Astrocyte of the cerebellum (primary cell): ENCODE measurements around the gene CYP2E1.
"Not testable (repeated sequence)": the region's sequence is repeated elsewhere in the genome, so short reads cannot be mapped to it uniquely, and the experiment has no call there.

Experiments
- DNase-seq: peaks from one replicate; pipeline ENCODE4 v3.0.0-alpha.2; 2011; ENCODE audit warnings: low read depth
- H3K4me3 ChIP-seq: 2 replicates; pipeline ENCODE4 v1.5.1; 2011; ENCODE audit warnings: mild to moderate bottlenecking, low read depth, low read length, moderate library complexity
- in situ Hi-C: cut with HindIII; loops from 2 replicates; pipeline ENCODE4 v1.10.0; 2017; ENCODE audit warnings: low sequenced_read_pairs
- TF ChIP-seq, protein P1 (sequence below): IDR thresholded peaks from 2 replicates; pipeline ENCODE4 v1.5.1; 2012; ENCODE audit warnings: low read length, low read depth, moderate library complexity, mild to moderate bottlenecking; ENCODE audit errors: missing control alignments

CYP2E1 gene

GRCh38 chr10:133559216-133559615 is 32.1 kb downstream of the CYP2E1 start:
- TF ChIP-seq, protein P1, sequence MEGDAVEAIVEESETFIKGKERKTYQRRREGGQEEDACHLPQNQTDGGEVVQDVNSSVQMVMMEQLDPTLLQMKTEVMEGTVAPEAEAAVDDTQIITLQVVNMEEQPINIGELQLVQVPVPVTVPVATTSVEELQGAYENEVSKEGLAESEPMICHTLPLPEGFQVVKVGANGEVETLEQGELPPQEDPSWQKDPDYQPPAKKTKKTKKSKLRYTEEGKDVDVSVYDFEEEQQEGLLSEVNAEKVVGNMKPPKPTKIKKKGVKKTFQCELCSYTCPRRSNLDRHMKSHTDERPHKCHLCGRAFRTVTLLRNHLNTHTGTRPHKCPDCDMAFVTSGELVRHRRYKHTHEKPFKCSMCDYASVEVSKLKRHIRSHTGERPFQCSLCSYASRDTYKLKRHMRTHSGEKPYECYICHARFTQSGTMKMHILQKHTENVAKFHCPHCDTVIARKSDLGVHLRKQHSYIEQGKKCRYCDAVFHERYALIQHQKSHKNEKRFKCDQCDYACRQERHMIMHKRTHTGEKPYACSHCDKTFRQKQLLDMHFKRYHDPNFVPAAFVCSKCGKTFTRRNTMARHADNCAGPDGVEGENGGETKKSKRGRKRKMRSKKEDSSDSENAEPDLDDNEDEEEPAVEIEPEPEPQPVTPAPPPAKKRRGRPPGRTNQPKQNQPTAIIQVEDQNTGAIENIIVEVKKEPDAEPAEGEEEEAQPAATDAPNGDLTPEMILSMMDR: no peak
- no peak for DNase-seq
- no peak overlapping the region for H3K4me3 ChIP-seq
- in situ Hi-C loops: no loop called here

GRCh38 chr10:133564816-133565215 is 37.7 kb downstream of the CYP2E1 start:
- no peak for DNase-seq
- no peak overlapping the region for H3K4me3 ChIP-seq
- TF ChIP-seq, protein P1: no peak
- in situ Hi-C loops: no loop called here

GRCh38 chr10:133565441-133566294 is 38.5 kb downstream of the CYP2E1 start, which contains the start of gene SYCE1:
SYCE1 (minus strand) TSS chr10:133565583; CDS start chr10:133565529, 54 bp downstream.
- no peak for DNase-seq
- H3K4me3 ChIP-seq: no peak within 1 kb of the TSS
- in situ Hi-C loops: no loop called here
- TF ChIP-seq, protein P1: no peak

GRCh38 chr10:133567119-133567518 is 40.0 kb downstream of the CYP2E1 start:
- DNase-seq: no peak
- in situ Hi-C loops: no loop called here
- H3K4me3 ChIP-seq: no peak overlapping the region
- TF ChIP-seq, protein P1: no peak

- in situ Hi-C loops: no loop called here
- DNase-seq: no peak
- TF ChIP-seq, protein P1: no peak
- H3K4me3 ChIP-seq: no peak overlapping the region
Observed at GRCh38 chr10:133567609-133568286, 40.6 kb downstream of the CYP2E1 start.

DNA sequence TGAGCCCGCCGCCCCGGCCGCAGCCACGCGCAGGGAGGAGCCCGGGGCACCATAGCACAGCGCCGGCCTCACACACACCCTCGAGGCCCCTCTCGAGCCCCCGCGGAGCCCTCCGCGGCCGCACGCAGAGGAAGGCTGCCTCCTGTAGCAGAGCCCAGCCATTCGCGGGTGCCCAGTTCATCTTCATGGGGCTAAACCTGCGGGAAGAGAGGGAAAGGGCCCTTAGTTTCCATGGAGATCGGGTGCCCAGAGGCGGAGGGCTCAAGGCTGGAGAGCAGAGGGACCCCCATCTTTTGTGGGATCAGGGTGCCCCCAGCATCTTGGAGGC is 41.1 kb downstream of the CYP2E1 start:
- no peak overlapping the region for H3K4me3 ChIP-seq
- no peak for DNase-seq
- TF ChIP-seq, protein P1: no peak
- in situ Hi-C loops: no loop called here

DNA sequence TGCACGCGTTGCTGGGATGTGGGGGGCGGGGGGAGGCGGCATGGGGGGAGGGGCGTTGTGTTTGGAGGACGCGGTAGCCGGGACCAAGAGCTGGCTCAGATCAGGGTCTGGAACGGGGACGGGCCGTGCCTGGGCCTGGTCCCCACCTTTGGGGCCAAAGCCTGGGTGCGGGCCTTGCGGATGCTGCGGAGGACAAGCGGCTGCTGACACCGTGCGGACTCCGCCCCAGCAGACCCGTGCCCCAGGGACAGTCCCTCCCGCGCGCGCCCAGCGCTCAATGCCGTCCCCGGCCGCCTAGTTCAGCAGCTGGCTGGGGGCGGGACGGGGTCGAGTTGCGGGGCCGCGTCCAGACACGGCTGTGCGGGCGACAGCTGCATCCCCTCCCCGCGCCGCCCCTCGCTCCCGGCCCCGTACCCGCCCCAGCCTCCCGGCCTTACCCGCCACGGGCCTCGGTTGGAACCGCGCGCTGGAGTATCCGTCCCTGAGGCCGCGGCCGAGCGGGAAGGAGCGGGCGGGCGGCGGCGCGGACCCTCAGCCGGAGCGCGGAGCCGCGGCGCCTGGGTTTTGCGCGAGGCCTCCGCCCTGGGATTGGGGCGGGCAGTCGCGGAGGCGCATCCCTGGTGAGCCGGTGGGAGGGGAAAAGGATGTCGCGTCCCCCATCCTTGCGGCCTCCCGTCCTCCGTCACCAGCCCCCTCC is 41.8 kb downstream of the CYP2E1 start:
- DNase-seq, in situ Hi-C loops, H3K4me3 ChIP-seq: not testable (repeated sequence)

GRCh38 chr10:133569801-133570200 is 42.6 kb downstream of the CYP2E1 start:
- H3K4me3 ChIP-seq, in situ Hi-C loops, DNase-seq: not testable (repeated sequence)

GRCh38 chr10:133572055-133572454 is 44.9 kb downstream of the CYP2E1 start:
- DNase-seq, H3K4me3 ChIP-seq, in situ Hi-C loops: not testable (repeated sequence)
